ENCODE data around the gene RGS14.

DNA sequence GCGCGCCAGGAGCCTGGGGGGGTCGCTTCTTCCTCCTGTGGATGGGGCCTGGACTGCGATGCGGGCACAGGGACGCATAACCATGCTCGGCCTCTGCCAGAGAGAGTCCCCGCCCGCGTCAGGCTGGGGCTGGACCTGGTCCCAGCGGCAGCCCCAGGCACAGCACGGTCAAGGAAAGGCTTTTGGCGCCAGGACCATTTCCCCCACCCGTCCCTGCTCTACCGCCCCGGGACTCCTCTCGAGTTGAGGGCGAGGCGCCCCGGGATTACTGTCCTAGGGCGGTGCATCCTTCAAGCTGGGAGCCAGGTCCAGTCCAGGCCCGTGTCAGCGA, 46.4 kb upstream of the RGS14 start:
- TF ChIP-seq, protein P1, sequence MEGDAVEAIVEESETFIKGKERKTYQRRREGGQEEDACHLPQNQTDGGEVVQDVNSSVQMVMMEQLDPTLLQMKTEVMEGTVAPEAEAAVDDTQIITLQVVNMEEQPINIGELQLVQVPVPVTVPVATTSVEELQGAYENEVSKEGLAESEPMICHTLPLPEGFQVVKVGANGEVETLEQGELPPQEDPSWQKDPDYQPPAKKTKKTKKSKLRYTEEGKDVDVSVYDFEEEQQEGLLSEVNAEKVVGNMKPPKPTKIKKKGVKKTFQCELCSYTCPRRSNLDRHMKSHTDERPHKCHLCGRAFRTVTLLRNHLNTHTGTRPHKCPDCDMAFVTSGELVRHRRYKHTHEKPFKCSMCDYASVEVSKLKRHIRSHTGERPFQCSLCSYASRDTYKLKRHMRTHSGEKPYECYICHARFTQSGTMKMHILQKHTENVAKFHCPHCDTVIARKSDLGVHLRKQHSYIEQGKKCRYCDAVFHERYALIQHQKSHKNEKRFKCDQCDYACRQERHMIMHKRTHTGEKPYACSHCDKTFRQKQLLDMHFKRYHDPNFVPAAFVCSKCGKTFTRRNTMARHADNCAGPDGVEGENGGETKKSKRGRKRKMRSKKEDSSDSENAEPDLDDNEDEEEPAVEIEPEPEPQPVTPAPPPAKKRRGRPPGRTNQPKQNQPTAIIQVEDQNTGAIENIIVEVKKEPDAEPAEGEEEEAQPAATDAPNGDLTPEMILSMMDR (IDR thresholded peaks at IDR 0.05; ENCODE audit: low read length), result no peak
- no peak for TF ChIP-seq EZH2 (optimal IDR thresholded peaks at IDR 0.05; ENCODE audit: low read depth, low read length)
- no peak for TF ChIP-seq EZH2phosphoT487 (IDR thresholded peaks at IDR 0.05; ENCODE audit: low read length)

Measured in MM.1S (cell line).